Activated naive CD4-positive, alpha-beta T cell treated with anti-CD3 and anti-CD28 coated beads for 36 hours (primary cell): ENCODE measurements around the gene ARMC7. TPM values are rescaled to one million over a fixed set of nuclear protein-coding genes. Genes with fewer than 3 reads are reported as not detected.
A peak's percentile ranks its signal among the peaks of the same experiment; 100 is the strongest.
"Not testable (repeated sequence)": the region's sequence is repeated elsewhere in the genome, so short reads cannot be mapped to it uniquely, and the experiment has no call there.

ENCODE experiments used
- CTCF ChIA-PET: fragments of 350-600 bp; sonication (Branson Sonifier 250); formaldehyde crosslinking; loops from one replicate; lab custom pipeline; 2021; ENCODE audit warnings: antibody characterized with exemption; lab: Charles Lee
- DNase-seq: peaks from one replicate; pipeline ENCODE4 v3.0.0-alpha.2; 2020
- H3K27ac Mint-ChIP-seq: one replicate; pipeline ENCODE4 v1.8.0; 2021; ENCODE audit warnings: mild to moderate bottlenecking, mixed read lengths
- H3K27me3 Mint-ChIP-seq: one replicate; pipeline ENCODE4 v1.8.0; 2021; ENCODE audit warnings: low read depth, mixed read lengths
- H3K36me3 Mint-ChIP-seq: one replicate; pipeline ENCODE4 v1.8.0; 2021; ENCODE audit warnings: low read depth, mixed read lengths
- H3K4me1 Mint-ChIP-seq: one replicate; pipeline ENCODE4 v1.8.0; 2021; ENCODE audit warnings: low read depth, mixed read lengths
- H3K4me3 Mint-ChIP-seq: one replicate; pipeline ENCODE4 v1.8.0; 2021; ENCODE audit warnings: mild to moderate bottlenecking, moderate library complexity, mixed read lengths
- H3K9me3 Mint-ChIP-seq: one replicate; pipeline ENCODE4 v1.8.0; 2021; ENCODE audit warnings: mixed read lengths
- intact Hi-C: fragments of 100-400 bp; cut with micrococcal nuclease; formaldehyde crosslinking; loops from one replicate; pipeline ENCODE4 v1.15.1; 2023
- total RNA-seq, 2 experiments: library from RNA; stranded (reverse); gene quantifications; one replicate each; pipeline ENCODE4 v1.2.3, GENCODE V29; 2021

The ARMC7 gene
- total RNA-seq, 2 experiments from 2014 or later = 3.8 to 4.9 TPM

- H3K27ac Mint-ChIP-seq = peak overlapping the region; percentile 58
- no peak for DNase-seq
- peaks cover 32% of the 10 kb centered on the region for H3K4me1 Mint-ChIP-seq
- peaks cover 6% of the 10 kb centered on the region for H3K36me3 Mint-ChIP-seq
- CTCF ChIA-PET = interaction anchor here (14.5 kb wide), 1 partner anchor 10 kb away, joined by 195 read pairs; no protein-coding TSS in a partner anchor
- no peak overlapping the region for H3K4me3 Mint-ChIP-seq
- H3K27me3 Mint-ChIP-seq = no peaks in the 10 kb centered on the region
- no peaks in the 10 kb centered on the region for H3K9me3 Mint-ChIP-seq
- intact Hi-C loops = no loop called here
These were observed 16.2 kb downstream of the ARMC7 start for GRCh38 chr17:75125984-75126383.

- H3K36me3 Mint-ChIP-seq = peaks cover 6% of the 10 kb centered on the region
- peaks cover 34% of the 10 kb centered on the region for H3K4me1 Mint-ChIP-seq
- H3K27ac Mint-ChIP-seq = no peak overlapping the region
- H3K4me3 Mint-ChIP-seq = no peak overlapping the region
- intact Hi-C loops = no loop called here
- CTCF ChIA-PET = interaction anchor here (0.7 to 14.5 kb wide), 2 partner anchors 11 to 30 kb away, joined by 4 to 195 read pairs; no protein-coding TSS in a partner anchor
- DNase-seq = no peak
- no peaks in the 10 kb centered on the region for H3K9me3 Mint-ChIP-seq
- H3K27me3 Mint-ChIP-seq = no peaks in the 10 kb centered on the region
These were observed 17.2 kb downstream of the ARMC7 start for GRCh38 chr17:75126954-75127353.

GRCh38 chr17:75127936-75128335 is 18.2 kb downstream of the ARMC7 start:
- H3K27ac Mint-ChIP-seq, DNase-seq, H3K36me3 Mint-ChIP-seq, H3K9me3 Mint-ChIP-seq, H3K4me3 Mint-ChIP-seq, intact Hi-C loops, H3K27me3 Mint-ChIP-seq: not testable (repeated sequence)
- CTCF ChIA-PET = interaction anchor here (14.5 kb wide), 1 partner anchor 12 kb away, joined by 195 read pairs; no protein-coding TSS in a partner anchor
- peaks cover 40% of the 10 kb centered on the region for H3K4me1 Mint-ChIP-seq

- Mint-ChIP-seq H3K4me1 (peaks cover 38% of the 10 kb centered on the region), H3K4me3 (no peak overlapping the region), H3K9me3 (no peaks in the 10 kb centered on the region), H3K27ac (no peak overlapping the region), H3K27me3 (no peaks in the 10 kb centered on the region), H3K36me3 (peaks cover 6% of the 10 kb centered on the region)
- CTCF ChIA-PET = interaction anchor here (14.5 kb wide), 1 partner anchor 13 kb away, joined by 195 read pairs; no protein-coding TSS in a partner anchor
- DNase-seq = no peak
- intact Hi-C loops = no loop called here
These were observed 19.1 kb downstream of the ARMC7 start for GRCh38 chr17:75128694-75129505.

- intact Hi-C loops = no loop called here
- DNase-seq = no peak
- Mint-ChIP-seq H3K4me3 (peak overlapping the region; percentile 36), H3K36me3 (peaks cover 6% of the 10 kb centered on the region), H3K27ac (no peak overlapping the region), H3K4me1 (peaks cover 31% of the 10 kb centered on the region), H3K9me3 (no peaks in the 10 kb centered on the region), H3K27me3 (no peaks in the 10 kb centered on the region)
- CTCF ChIA-PET = interaction anchor here (0.8 to 14.5 kb wide), 6 partner anchors 13 to 71 kb away, joined by 3 to 195 read pairs (median 6); no protein-coding TSS in a partner anchor
These were observed 19.8 kb downstream of the ARMC7 start for GRCh38 chr17:75129576-75129975.

GRCh38 chr17:75130059-75130631 is 20.4 kb downstream of the ARMC7 start:
- Mint-ChIP-seq H3K4me1 (peaks cover 26% of the 10 kb centered on the region), H3K36me3 (peaks cover 5% of the 10 kb centered on the region), H3K9me3 (no peaks in the 10 kb centered on the region), H3K27me3 (no peaks in the 10 kb centered on the region), H3K27ac (peak overlapping the region; percentile 85), H3K4me3 (peak overlapping the region; percentile 85)
- intact Hi-C loops = loop anchor here (1.0 to 5.0 kb wide), 5 partner anchors 16 to 169 kb away; partner anchors contain the start of gene SUMO2
- DNase-seq = no peak
- CTCF ChIA-PET = interaction anchor here (0.7 to 14.5 kb wide), 12 partner anchors 14 to 118 kb away, joined by 3 to 195 read pairs (median 4); partner anchors contain the start of gene MRPL58

GRCh38 chr17:75130632-75131277 is 21.0 kb downstream of the ARMC7 start:
- Mint-ChIP-seq H3K4me3 (peak overlapping the region; percentile 85), H3K27me3 (no peaks in the 10 kb centered on the region), H3K27ac (peak overlapping the region; percentile 85), H3K9me3 (no peaks in the 10 kb centered on the region), H3K36me3 (peaks cover 5% of the 10 kb centered on the region), H3K4me1 (peaks cover 23% of the 10 kb centered on the region)
- CTCF ChIA-PET = interaction anchor here (0.6 to 14.5 kb wide), 21 partner anchors 14 to 726 kb away, joined by 3 to 195 read pairs (median 3); partner anchors contain the start of gene MRPL58
- intact Hi-C loops = loop anchor here (1.0 to 5.0 kb wide), 6 partner anchors 16 to 169 kb away; partner anchors contain the start of genes JPT1 and SUMO2
- peak; percentile 66 for DNase-seq

GRCh38 chr17:75131278-75132017 is 21.7 kb downstream of the ARMC7 start, which contains the start of gene NT5C:
Gene NT5C (minus strand): TSS chr17:75131742. CDS start chr17:75131707, 35 bp downstream.
- no peaks in the 10 kb centered on the region for H3K27me3 Mint-ChIP-seq
- H3K4me1 Mint-ChIP-seq = peaks cover 16% of the 10 kb centered on the region
- intact Hi-C loops = loop anchor here (1.0 to 5.0 kb wide), 4 partner anchors 23 to 71 kb away; partner anchors contain the start of genes JPT1 and SUMO2
- H3K4me3 Mint-ChIP-seq = peak within 1 kb of the TSS; percentile 85
- no peaks in the 10 kb centered on the region for H3K9me3 Mint-ChIP-seq
- CTCF ChIA-PET = interaction anchor here (0.6 to 14.5 kb wide), 17 partner anchors 14 to 727 kb away, joined by 3 to 195 read pairs (median 3); partner anchors contain the start of gene MRPL58
- DNase-seq = peak; percentile 71
- H3K36me3 Mint-ChIP-seq = peaks cover 6% of the 10 kb centered on the region
- peak within 1 kb of the TSS; percentile 86 for H3K27ac Mint-ChIP-seq

- intact Hi-C loops = loop anchor here (5.0 kb wide), 1 partner anchor 70 kb away; no protein-coding TSS in a partner anchor
- not testable (repeated sequence) for H3K36me3 Mint-ChIP-seq, H3K27me3 Mint-ChIP-seq, H3K9me3 Mint-ChIP-seq, DNase-seq
- CTCF ChIA-PET = interaction anchor here (0.6 to 14.5 kb wide), 9 partner anchors 13 to 175 kb away, joined by 3 to 195 read pairs (median 4); no protein-coding TSS in a partner anchor
- H3K27ac Mint-ChIP-seq = peak overlapping the region; percentile 86
- H3K4me3 Mint-ChIP-seq = peak overlapping the region; percentile 85
- peaks cover 16% of the 10 kb centered on the region for H3K4me1 Mint-ChIP-seq
These were observed 22.5 kb downstream of the ARMC7 start for GRCh38 chr17:75132018-75133000.

- H3K4me1 Mint-ChIP-seq = peaks cover 16% of the 10 kb centered on the region
- H3K36me3 Mint-ChIP-seq = peaks cover 6% of the 10 kb centered on the region
- no peak overlapping the region for H3K4me3 Mint-ChIP-seq
- intact Hi-C loops = loop anchor here (5.0 kb wide), 1 partner anchor 69 kb away; no protein-coding TSS in a partner anchor
- CTCF ChIA-PET = interaction anchor here (1.0 to 14.5 kb wide), 4 partner anchors 8 to 175 kb away, joined by 3 to 195 read pairs (median 8); no protein-coding TSS in a partner anchor
- H3K9me3 Mint-ChIP-seq = no peaks in the 10 kb centered on the region
- H3K27ac Mint-ChIP-seq = peak overlapping the region; percentile 61
- no peaks in the 10 kb centered on the region for H3K27me3 Mint-ChIP-seq
- no peak for DNase-seq
These were observed 23.2 kb downstream of the ARMC7 start for GRCh38 chr17:75133001-75133400.
